ENCODE data around the gene CCDC9B. TPM values are rescaled to one million over a fixed set of nuclear protein-coding genes. Genes with fewer than 3 reads are reported as not detected.

The CCDC9B gene
- polyA plus RNA-seq, 2 of the 4 experiments (the other 2 are of a cell fraction): 1.9 to 23.4 TPM

GRCh38 chr15:40333922-40334492 lies 6.7 kb downstream of the CCDC9B start (continued):
- no peak for TF ChIP-seq FOSL2 (IDR thresholded peaks at IDR 0.05)
- no peak for TF ChIP-seq FOSL2 (CRISPR knock-in tag; IDR thresholded peaks at IDR 0.05)
- no peak for TF ChIP-seq KDM5A (IDR thresholded peaks at IDR 0.05)
- no peak for TF ChIP-seq CHD2 (IDR thresholded peaks at IDR 0.05; ENCODE audit: low read length, partially characterized antibody)
- TF ChIP-seq ATOH8 (CRISPR knock-in tag; IDR thresholded peaks at IDR 0.05; ENCODE audit: low read depth): no peak

GRCh38 chr15:40332113-40332781 lies 8.5 kb downstream of the CCDC9B start:
- ChIA-PET CTCF (interaction anchor here (0.6 to 4.0 kb wide), 5 partner anchors 11 to 230 kb away, joined by 3 to 24 read pairs (median 6); partner anchors contain the start of gene INAFM2), POLR2A (no interaction called here)
- Histone ChIP-seq H3K27ac (no peak overlapping the region), H3K4me1 (no peaks in the 10 kb centered on the region), H3K4me3 (no peak overlapping the region), H3K9me3 (no peaks in the 10 kb centered on the region), H3K4me2 (no peak overlapping the region)
- DNase-seq (ENCODE audit: low read depth in 1 of 2, low spot score in 1 of 2) (no peak), ATAC-seq (no peak), FAIRE-seq (no peak)
- WGBS (ENCODE audit: missing lambda C conversion rate): 77% methylated on average over 8 of the region's 8 CpGs
- TF ChIP-seq CHD2 (IDR thresholded peaks at IDR 0.05; ENCODE audit: low read length, partially characterized antibody): no peak
- no peak for TF ChIP-seq USF2 (IDR thresholded peaks at IDR 0.05)
- TF ChIP-seq RNF2 (IDR thresholded peaks at IDR 0.05; ENCODE audit: borderline replicate concordance, low read depth): no peak
- no peak for TF ChIP-seq KDM5A (IDR thresholded peaks at IDR 0.05)
- no peak for TF ChIP-seq HMGXB4 (CRISPR knock-in tag; IDR thresholded peaks at IDR 0.05; ENCODE audit: borderline replicate concordance)
- TF ChIP-seq ZSCAN20 (CRISPR knock-in tag; IDR thresholded peaks at IDR 0.05): no peak
- TF ChIP-seq NFE2L2 (conservative IDR thresholded peaks at IDR 0.05; ENCODE audit: low read length): no peak
- no peak for TF ChIP-seq POLR2A (IDR thresholded peaks at IDR 0.05; ENCODE audit: low read length)
- TF ChIP-seq TFCP2L1 (CRISPR knock-in tag; IDR thresholded peaks at IDR 0.05): no peak
- TF ChIP-seq CHD4 (IDR thresholded peaks at IDR 0.05; ENCODE audit: borderline replicate concordance): no peak

- Histone ChIP-seq H3K9me3 (no peaks in the 10 kb centered on the region), H3K27ac (no peak overlapping the region), H3K4me1 (no peaks in the 10 kb centered on the region), H3K4me2 (no peak overlapping the region), H3K4me3 (no peak overlapping the region)
- POLR2A ChIA-PET: no interaction called here
- ATAC-seq (no peak), DNase-seq (ENCODE audit: low read depth in 1 of 2, low spot score in 1 of 2) (no peak), FAIRE-seq (no peak)
- no peak for TF ChIP-seq HOXA7 (CRISPR knock-in tag; IDR thresholded peaks at IDR 0.05)
- TF ChIP-seq JUNB (IDR thresholded peaks at IDR 0.05): no peak
- no peak for TF ChIP-seq MAX (IDR thresholded peaks at IDR 0.05)
- no peak for TF ChIP-seq CTCF (IDR thresholded peaks at IDR 0.05)
- CTCF ChIA-PET: interaction anchor here (0.8 to 4.0 kb wide), 4 partner anchors 10 to 90 kb away, joined by 3 to 24 read pairs (median 6); partner anchors contain the start of gene INAFM2
- WGBS (ENCODE audit: missing lambda C conversion rate): 74% methylated on average over 6 of the region's 7 CpGs
These were observed 9.1 kb downstream of the CCDC9B start for GRCh38 chr15:40331637-40332036.
